Measurements from ENCODE around the gene HBE1. TPM values are rescaled to one million over a fixed set of nuclear protein-coding genes. Genes with fewer than 3 reads are reported as not detected.

HBE1 gene
- total and polyA plus RNA-seq, 10 of the 15 experiments (the other 5 are each of a cell fraction or from before 2014, with no cell fraction given): 0.13 to 2.7 (median 0.62) TPM; not detected in 5

DNA sequence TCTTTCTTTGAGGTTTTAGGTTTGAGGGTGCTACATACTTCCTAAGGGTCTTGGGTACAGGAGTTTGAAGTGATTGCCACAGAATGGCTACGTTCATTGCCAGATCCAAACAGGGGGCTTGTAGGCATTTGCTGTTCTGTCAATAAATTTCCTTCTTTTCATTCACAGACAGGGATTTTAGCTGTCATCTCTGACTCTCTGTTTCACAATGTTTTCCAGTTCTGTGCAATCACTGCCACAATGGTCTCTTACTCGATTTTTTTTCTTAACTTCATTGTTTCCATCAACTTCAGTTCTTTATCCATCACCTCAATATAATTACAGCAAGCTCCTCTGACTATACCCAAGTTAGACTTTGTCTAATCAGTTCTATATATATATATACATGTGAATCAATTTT, 29.3 kb downstream of the HBE1 start:
- H3K4me1 ChIP-seq (ENCODE audit: control insufficient read depth, insufficient read depth, low read length): no peaks in the 10 kb centered on the region
- RAD21 ChIA-PET (ENCODE audit: unreplicated experiment): no interaction called here
- in situ Hi-C loops (cut with MboI): no loop called here
- no peak for DNase-seq (ENCODE audit: low read depth, low spot score)
- no peak for FAIRE-seq
- intact Hi-C loops (cut with micrococcal nuclease; ENCODE audit: unreplicated experiment): no loop called here
- H3K79me2 ChIP-seq (ENCODE audit: control insufficient read depth, insufficient read depth, low read length): no peaks in the 10 kb centered on the region
- H3K36me3 ChIP-seq (ENCODE audit: control insufficient read depth in 2 of 2, insufficient read depth in 2 of 2, low read length in 1 of 2): no peaks in the 10 kb centered on the region
- BruUV-seq (replicated peaks): no TSS peak
- H3K4me3 ChIP-seq: no peak overlapping the region
- no peaks in the 10 kb centered on the region for H3K9me3 ChIP-seq (replicated peaks; ENCODE audit: control insufficient read depth, insufficient read depth, low read length)
- SMC1A ChIA-PET (ENCODE audit: uncharacterized antibody, unreplicated experiment): interaction anchor here (1.0 to 1.4 kb wide), 2 partner anchors 50 to 130 kb away, joined by 3 to 4 read pairs; no protein-coding TSS in a partner anchor
- no peak overlapping the region for H3K9ac ChIP-seq (ENCODE audit: control insufficient read depth, insufficient read depth, low read length)
- H3K27ac ChIP-seq (ENCODE audit: control insufficient read depth, insufficient read depth): no peak overlapping the region
- no peaks in the 10 kb centered on the region for H4K20me1 ChIP-seq (ENCODE audit: control insufficient read depth, insufficient read depth)
- no peak overlapping the region for H2AFZ ChIP-seq (ENCODE audit: control insufficient read depth, low read depth, low read length)
- POLR2A ChIA-PET: no interaction called here
- CTCF ChIA-PET: interaction anchor here (1.4 kb wide), 1 partner anchor 39 kb away, joined by 4 read pairs; the partner anchor contains the start of gene OR51V1
- no peak for ATAC-seq
- no peak overlapping the region for H3K4me2 ChIP-seq (ENCODE audit: control insufficient read depth, insufficient read depth)
- WGBS (ENCODE audit: insufficient coverage, insufficient replicate concordance, low lambda C conversion rate, missing lambda C conversion rate): 0% methylated on average over 2 of the region's 2 CpGs
- H3K27me3 ChIP-seq (replicated peaks in 1 of 2; ENCODE audit: control insufficient read depth in 2 of 2, insufficient read depth in 2 of 2, low read length in 1 of 2): no peaks in the 10 kb centered on the region; a peak in 1 of 4 replicates
- TF ChIP-seq, protein P1, sequence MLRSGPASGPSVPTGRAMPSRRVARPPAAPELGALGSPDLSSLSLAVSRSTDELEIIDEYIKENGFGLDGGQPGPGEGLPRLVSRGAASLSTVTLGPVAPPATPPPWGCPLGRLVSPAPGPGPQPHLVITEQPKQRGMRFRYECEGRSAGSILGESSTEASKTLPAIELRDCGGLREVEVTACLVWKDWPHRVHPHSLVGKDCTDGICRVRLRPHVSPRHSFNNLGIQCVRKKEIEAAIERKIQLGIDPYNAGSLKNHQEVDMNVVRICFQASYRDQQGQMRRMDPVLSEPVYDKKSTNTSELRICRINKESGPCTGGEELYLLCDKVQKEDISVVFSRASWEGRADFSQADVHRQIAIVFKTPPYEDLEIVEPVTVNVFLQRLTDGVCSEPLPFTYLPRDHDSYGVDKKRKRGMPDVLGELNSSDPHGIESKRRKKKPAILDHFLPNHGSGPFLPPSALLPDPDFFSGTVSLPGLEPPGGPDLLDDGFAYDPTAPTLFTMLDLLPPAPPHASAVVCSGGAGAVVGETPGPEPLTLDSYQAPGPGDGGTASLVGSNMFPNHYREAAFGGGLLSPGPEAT (IDR thresholded peaks at IDR 0.05; ENCODE audit: low read depth): no peak
- no peak for TF ChIP-seq ZNF217 (IDR thresholded peaks at IDR 0.05)
- TF ChIP-seq IKZF1 (conservative IDR thresholded peaks at IDR 0.05): no peak
- TF ChIP-seq ZNF274 (IDR thresholded peaks at IDR 0.05; ENCODE audit: insufficient read depth, insufficient read length): no peak
- TF ChIP-seq CREM (IDR thresholded peaks at IDR 0.05; ENCODE audit: low read depth): no peak
- TF ChIP-seq YBX1 (IDR thresholded peaks at IDR 0.05): no peak
- TF ChIP-seq WRNIP1 (IDR thresholded peaks at IDR 0.05; ENCODE audit: borderline replicate concordance, low read depth, low read length): no peak
- TF ChIP-seq MTA2 (IDR thresholded peaks at IDR 0.05; ENCODE audit: low read depth): no peak
- TF ChIP-seq PRDM15 (CRISPR knock-in tag; IDR thresholded peaks at IDR 0.05): no peak
- TF ChIP-seq, protein P2, sequence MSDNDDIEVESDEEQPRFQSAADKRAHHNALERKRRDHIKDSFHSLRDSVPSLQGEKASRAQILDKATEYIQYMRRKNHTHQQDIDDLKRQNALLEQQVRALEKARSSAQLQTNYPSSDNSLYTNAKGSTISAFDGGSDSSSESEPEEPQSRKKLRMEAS (IDR thresholded peaks at IDR 0.05; ENCODE audit: low read depth, low read length): no peak
- TF ChIP-seq CEBPZ (IDR thresholded peaks at IDR 0.05; ENCODE audit: low read depth, low read length): no peak
- no peak for TF ChIP-seq RUNX3 (IDR thresholded peaks at IDR 0.05; ENCODE audit: low read length)
- TF ChIP-seq ZBTB4 (CRISPR knock-in tag; IDR thresholded peaks at IDR 0.05): no peak
